H1 (cell line): ENCODE measurements around the gene CREB3L1. TPM values are rescaled to one million over a fixed set of nuclear protein-coding genes. Genes with fewer than 3 reads are reported as not detected.

ENCODE experiments used
- CTCF ChIA-PET: fragments of 300-600 bp; sonication (Branson Sonifier 250); formaldehyde crosslinking; loops from one replicate; lab custom pipeline; 2021; ENCODE audit not compliant: partially characterized antibody; lab: Charles Lee
- POLR2A ChIA-PET: fragments of 300-600 bp; sonication (Branson Sonifier 250); formaldehyde crosslinking; loops from one replicate; lab custom pipeline; 2021; ENCODE audit warnings: inconsistent platforms; ENCODE audit not compliant: partially characterized antibody; lab: Charles Lee
- DNase-seq, 2 experiments: peaks; one replicate each; pipeline versions ENCODE4 v3.0.0 to v3.0.0-alpha.2; 2010 to 2022; ENCODE audit warnings: low spot score in 2 of 2, low read depth in 1 of 2, mixed read lengths in 1 of 2
- FAIRE-seq: peaks from 2 replicates; lab custom pipeline; 2011; peaks lifted over from hg19 to GRCh38; lab: Jason Lieb, UNC
- H2AFZ ChIP-seq: 2 replicates; pipeline ENCODE4 v1.8.1; 2012; ENCODE audit warnings: low read length, inconsistent platforms
- H2AK5ac ChIP-seq: 2 replicates; pipeline ENCODE4 v1.6.1; 2013; ENCODE audit warnings: low read depth, low read length
- H2BK120ac ChIP-seq: replicated peaks from 2 replicates; pipeline ENCODE3; 2013; ENCODE audit warnings: low read depth, low read length, inconsistent platforms
- H2BK12ac ChIP-seq: 2 replicates; pipeline ENCODE4 v1.6.1; 2013; ENCODE audit warnings: low read depth, low read length
- H2BK15ac ChIP-seq: 2 replicates; pipeline ENCODE4 v1.6.1; 2013; ENCODE audit warnings: low read length
- H2BK20ac ChIP-seq: 2 replicates; pipeline ENCODE4 v1.6.1; 2013; ENCODE audit warnings: low read length
- H2BK5ac ChIP-seq: 2 replicates; pipeline ENCODE4 v1.6.1; 2013; ENCODE audit warnings: low read depth, low read length
- H3K14ac ChIP-seq: 2 replicates; pipeline ENCODE4 v1.6.1; 2013; ENCODE audit warnings: inconsistent platforms; ENCODE audit not compliant: insufficient read length
- H3K18ac ChIP-seq: 2 replicates; pipeline ENCODE4 v1.6.1; 2013; ENCODE audit warnings: low read length; ENCODE audit errors: extremely low read depth
- H3K23ac ChIP-seq: 2 replicates; pipeline ENCODE4 v1.6.1; 2013; ENCODE audit warnings: inconsistent platforms; ENCODE audit not compliant: insufficient read length
- H3K23me2 ChIP-seq: 2 replicates; pipeline ENCODE4 v1.6.1; 2013; ENCODE audit warnings: low read depth, low read length
- H3K27ac ChIP-seq: 2 replicates; pipeline ENCODE4 v1.6.1; 2011; ENCODE audit warnings: low read depth, low read length, inconsistent platforms
- H3K27me3 ChIP-seq, 4 experiments: replicated peaks in 1 of 4; 1 replicate in 1 of 4; 2 replicates in 3 of 4; pipeline versions ENCODE4 v1.6.1 to v1.8.1; 2011 to 2013; ENCODE audit warnings: low read length in 3 of 4, mild to moderate bottlenecking in 3 of 4, inconsistent platforms in 2 of 4, mixed read lengths in 2 of 4, moderate library complexity in 1 of 4; ENCODE audit not compliant: control insufficient read depth in 3 of 4, insufficient read depth in 3 of 4; ENCODE audit errors: extremely low read depth in 1 of 4
- H3K36me3 ChIP-seq, 4 experiments: 2 replicates each; pipeline versions ENCODE4 v1.6.1 to v1.8.1; 2011 to 2013; ENCODE audit warnings: mild to moderate bottlenecking in 4 of 4, low read length in 3 of 4, moderate library complexity in 2 of 4, control low read depth in 1 of 4, inconsistent platforms in 1 of 4; ENCODE audit not compliant: insufficient read depth in 4 of 4, control insufficient read depth in 2 of 4
- H3K4ac ChIP-seq: replicated peaks from 2 replicates; pipeline ENCODE3; 2013; ENCODE audit warnings: low read length, low read depth, mixed read lengths, inconsistent platforms; ENCODE audit not compliant: insufficient read length
- H3K4me1 ChIP-seq, 4 experiments: replicated peaks in 1 of 4; 1 replicate in 1 of 4; 2 replicates in 3 of 4; pipeline versions ENCODE4 v1.6.1 to v1.8.1; 2011 to 2013; ENCODE audit warnings: low read length in 3 of 4, inconsistent platforms in 2 of 4, mixed read lengths in 1 of 4; ENCODE audit not compliant: insufficient read depth in 4 of 4, control insufficient read depth in 3 of 4
- H3K4me2 ChIP-seq, 2 experiments: 2 replicates each; pipeline versions ENCODE4 v1.6.1 to v1.8.1; 2011 to 2013; ENCODE audit warnings: low read depth in 2 of 2, low read length in 2 of 2, control low read depth in 1 of 2, inconsistent platforms in 1 of 2, mild to moderate bottlenecking in 1 of 2; ENCODE audit not compliant: insufficient read depth in 1 of 2
- H3K4me3 ChIP-seq, 4 experiments: fragments of 200-600, 300-600 bp in 1 of 4; sonication (generic), shearing (Covaris generic), sonication (Bioruptor Twin) in 1 of 4; 2 replicates each; pipeline versions ENCODE4 v1.5.1 to v1.8.1; 2011 to 2016; ENCODE audit warnings: low read length in 4 of 4, low read depth in 3 of 4, control low read depth in 2 of 4, inconsistent platforms in 2 of 4, mild to moderate bottlenecking in 2 of 4, mixed read lengths in 1 of 4, moderate library complexity in 1 of 4; ENCODE audit not compliant: insufficient read depth in 2 of 4; ENCODE audit errors: extremely low read depth in 1 of 4
- H3K56ac ChIP-seq: replicated peaks from 2 replicates; pipeline ENCODE3; 2013; ENCODE audit warnings: low read depth, mild to moderate bottlenecking, mixed read lengths, low read length, inconsistent platforms; ENCODE audit not compliant: insufficient read length
- H3K79me1 ChIP-seq: 2 replicates; pipeline ENCODE4 v1.6.1; 2013; ENCODE audit warnings: low read depth, low read length, control low read depth
- H3K79me2 ChIP-seq, 2 experiments: 2 replicates each; pipeline versions ENCODE4 v1.6.1 to v1.8.1; 2012 to 2013; ENCODE audit warnings: low read length in 2 of 2, mild to moderate bottlenecking in 2 of 2, inconsistent platforms in 1 of 2; ENCODE audit not compliant: insufficient read depth in 2 of 2, control insufficient read depth in 1 of 2
- H3K9ac ChIP-seq, 4 experiments: replicated peaks in 1 of 4; 1 replicate in 1 of 4; 2 replicates in 3 of 4; pipeline versions ENCODE4 v1.6.1 to v1.8.1; 2011 to 2013; ENCODE audit warnings: low read depth in 3 of 4, low read length in 3 of 4, control low read depth in 2 of 4, mild to moderate bottlenecking in 2 of 4, moderate library complexity in 2 of 4, inconsistent platforms in 1 of 4; ENCODE audit errors: extremely low read depth in 1 of 4
- H3K9me3 ChIP-seq, 2 experiments: 2 replicates each; pipeline versions ENCODE4 v1.6.1 to v1.8.1; 2012 to 2013; ENCODE audit warnings: mild to moderate bottlenecking in 2 of 2, moderate library complexity in 2 of 2, control low read depth in 1 of 2, inconsistent platforms in 1 of 2, low read depth in 1 of 2, low read length in 1 of 2, mixed read lengths in 1 of 2; ENCODE audit not compliant: insufficient read depth in 2 of 2
- H4K20me1 ChIP-seq, 2 experiments: replicated peaks in 1 of 2; 2 replicates each; pipeline versions ENCODE3 to v1.8.1; 2011 to 2013; ENCODE audit warnings: inconsistent platforms in 2 of 2, low read length in 2 of 2, mild to moderate bottlenecking in 1 of 2; ENCODE audit not compliant: insufficient read depth in 2 of 2, control insufficient read depth in 1 of 2
- H4K5ac ChIP-seq: 2 replicates; pipeline ENCODE4 v1.6.1; 2013; ENCODE audit warnings: low read length, low read depth, mixed read lengths, inconsistent platforms; ENCODE audit not compliant: insufficient read length
- H4K8ac ChIP-seq: 2 replicates; pipeline ENCODE4 v1.8.0; 2013; ENCODE audit warnings: mild to moderate bottlenecking, moderate library complexity, low read length, inconsistent platforms; ENCODE audit not compliant: insufficient read depth; ENCODE audit errors: extremely low read depth
- H4K91ac ChIP-seq: replicated peaks from 2 replicates; pipeline ENCODE3; 2013; ENCODE audit warnings: low read length, mixed read lengths, inconsistent platforms; ENCODE audit not compliant: insufficient read length
- SIX5 ChIP-seq: IDR thresholded peaks from 2 replicates; pipeline ENCODE4 v1.6.1; 2011; ENCODE audit warnings: mild to moderate bottlenecking, low read depth, low read length
- YY1 ChIP-seq: IDR thresholded peaks from 2 replicates; pipeline ENCODE4 v1.6.1; 2011; ENCODE audit warnings: low read depth, mild to moderate bottlenecking, low read length
- ZNF274 ChIP-seq: IDR thresholded peaks from 2 replicates; pipeline ENCODE4 v1.7.0; 2012; ENCODE audit warnings: low read length, borderline replicate concordance; ENCODE audit errors: extremely low read depth
- WGBS, 2 experiments: shearing (Covaris generic) in 1 of 2; methylation state at CpG; one replicate each; pipeline versions ENCODE4 v1.1.6 to v1.1.7; 2013 to 2015; ENCODE audit warnings: low lambda C conversion rate in 2 of 2, mixed read lengths in 2 of 2, inconsistent platforms in 1 of 2, low coverage in 1 of 2, missing lambda C conversion rate in 1 of 2; ENCODE audit not compliant: insufficient replicate concordance in 2 of 2, insufficient coverage in 1 of 2, insufficient read length in 1 of 2; ENCODE audit errors: extremely low coverage in 1 of 2, missing lambda C conversion rate in 1 of 2; 5-methylcytosine and 5-hydroxymethylcytosine counted together
- polyA plus RNA-seq, 7 experiments: library from polyadenylated mRNA; depleted of rRNA in 3 of 7; stranded (reverse) in 5 of 7; unstranded in 2 of 7; fragments of >200 nt in 5 of 7; fragments of 200-250 nt in 2 of 7; gene quantifications; 1 replicate in 5 of 7; 2 replicates in 1 of 7; 4 replicates in 1 of 7; pipeline versions ENCODE4 v1.2.1 to v1.2.3, GENCODE V29; 2011 to 2013; ENCODE audit warnings: missing spikeins in 2 of 7, mixed read lengths in 2 of 7
- total RNA-seq: library from RNA; stranded (reverse); fragmentation: NEBNext Ultra II Directional; extraction: Animal tissue kit (Norgen Biotek cat#: 25700); gene quantifications from 2 replicates; pipeline ENCODE4 v1.2.1, GENCODE V29; 2021

Gene CREB3L1
- total and polyA plus RNA-seq, 2 of the 8 experiments (the other 6 are each of a cell fraction or from before 2014, with no cell fraction given) = 4.1 to 12.7 TPM

DNA sequence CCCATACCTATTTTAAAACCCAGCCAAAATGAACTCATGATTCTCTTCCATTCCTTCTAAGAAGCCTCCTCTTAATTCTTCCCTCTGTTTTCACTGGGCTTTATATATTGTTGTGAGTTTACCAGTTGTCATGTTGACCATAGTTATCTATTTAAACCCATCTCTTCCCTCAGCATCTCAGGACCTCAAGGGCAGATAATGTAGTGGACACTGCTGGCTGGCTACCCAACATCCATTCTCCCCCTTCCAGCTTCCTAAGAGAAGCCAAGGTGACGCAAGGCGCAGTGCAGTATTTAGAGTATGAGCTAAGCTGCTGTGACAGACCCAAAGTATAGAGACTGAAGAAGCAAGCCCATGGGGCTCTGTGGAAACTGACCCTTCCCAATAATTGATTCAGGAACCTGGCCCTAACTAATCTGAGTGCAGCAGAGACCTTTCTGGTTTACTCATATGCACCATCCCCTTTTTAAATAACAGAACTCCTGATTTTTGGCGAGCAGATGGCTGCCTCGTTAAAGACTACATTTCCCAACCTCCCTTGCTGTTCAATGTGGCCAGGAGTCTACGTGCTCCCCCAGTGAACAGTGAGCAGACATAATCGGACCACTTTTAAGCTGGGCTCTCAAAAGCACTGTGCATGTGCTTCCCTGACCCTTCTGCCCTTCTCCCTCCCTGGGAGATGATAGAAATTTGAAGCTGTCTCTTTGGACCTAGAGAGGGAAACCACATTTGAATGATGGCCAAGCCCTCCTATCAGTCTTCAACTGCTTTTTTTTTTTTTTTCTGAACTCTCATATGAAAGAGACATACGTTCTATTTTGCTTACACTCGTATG lies 28.1 kb upstream of the CREB3L1 start:
- H4K91ac ChIP-seq = peak overlapping the region; percentile 45
- no peaks in the 10 kb centered on the region for H4K20me1 ChIP-seq
- H3K9me3 ChIP-seq = no peaks in the 10 kb centered on the region; a peak in 1 of 4 replicates
- H3K23me2 ChIP-seq = no peaks in the 10 kb centered on the region; the same call in 1 of the 2 replicates
- H3K79me1 ChIP-seq = no peaks in the 10 kb centered on the region
- H2AK5ac ChIP-seq = 0 out of 2 replicates have a peak overlapping the region, but pooled peaks have one; percentile 42
- no peak overlapping the region for H3K14ac ChIP-seq
- H4K8ac ChIP-seq = no peak overlapping the region
- H3K56ac ChIP-seq = no peak overlapping the region
- WGBS, 2 experiments = 71% methylated on average over 8 of the region's 8 CpGs; no CpG with 5 or more reads in 1 of the 2 experiments
- no peaks in the 10 kb centered on the region for H3K36me3 ChIP-seq
- H3K27ac ChIP-seq = no peak overlapping the region
- peak overlapping the region; percentile 38 for H2BK20ac ChIP-seq
- no peak for DNase-seq
- H3K4me3 ChIP-seq = no peak overlapping the region
- FAIRE-seq = no peak
- no peak overlapping the region for H4K5ac ChIP-seq
- ChIA-PET CTCF (interaction anchor here (0.6 to 21.7 kb wide), 17 partner anchors 10 to 285 kb away, joined by 3 to 858 read pairs (median 4); partner anchors contain the start of gene CREB3L1), POLR2A (interaction anchor here (0.6 to 5.0 kb wide), 11 partner anchors 13 to 289 kb away, joined by 3 to 41 read pairs (median 4); partner anchors contain the start of gene CREB3L1)
- H3K18ac ChIP-seq = peak overlapping the region; percentile 7; the same call in 1 of the 2 replicates
- peaks cover 0 to 4% (median 1%) of the 10 kb centered on the region in 4 experiments; a peak in 4 of 7 replicates for H3K4me1 ChIP-seq
- no peak overlapping the region for H2BK120ac ChIP-seq
- peak overlapping the region; percentile 82; the same call in 1 of the 2 replicates for H2BK15ac ChIP-seq
- H2BK12ac ChIP-seq = peak overlapping the region; percentile 82
- no peak overlapping the region for H3K23ac ChIP-seq
- H3K27me3 ChIP-seq = no peaks in the 10 kb centered on the region
- no peak overlapping the region; a peak in 1 of 4 replicates for H3K4me2 ChIP-seq
- no peak overlapping the region for H3K9ac ChIP-seq
- no peaks in the 10 kb centered on the region for H3K79me2 ChIP-seq
- TF ChIP-seq SIX5 (peak; percentile 42), ZNF274 (no peak), YY1 (peak; percentile 33; the same call in 1 of the 2 replicates)
- H2AFZ ChIP-seq = peak overlapping the region; percentile 98
- H2BK5ac ChIP-seq = peak overlapping the region; percentile 21; the same call in 1 of the 2 replicates
- no peak overlapping the region for H3K4ac ChIP-seq
